Bone marrow (tissue), 2 donors: ENCODE results near the gene PLXNA3.
A peak's percentile ranks its signal among the peaks of the same experiment; 100 is the strongest.
"Not testable (repeated sequence)": the region's sequence is repeated elsewhere in the genome, so short reads cannot be mapped to it uniquely, and the experiment has no call there.

Experiments
- DNase-seq, 2 donors: peaks; one replicate each; lab custom pipeline; 2025; lab: John Stamatoyannopoulos, UW

Gene PLXNA3

DNA sequence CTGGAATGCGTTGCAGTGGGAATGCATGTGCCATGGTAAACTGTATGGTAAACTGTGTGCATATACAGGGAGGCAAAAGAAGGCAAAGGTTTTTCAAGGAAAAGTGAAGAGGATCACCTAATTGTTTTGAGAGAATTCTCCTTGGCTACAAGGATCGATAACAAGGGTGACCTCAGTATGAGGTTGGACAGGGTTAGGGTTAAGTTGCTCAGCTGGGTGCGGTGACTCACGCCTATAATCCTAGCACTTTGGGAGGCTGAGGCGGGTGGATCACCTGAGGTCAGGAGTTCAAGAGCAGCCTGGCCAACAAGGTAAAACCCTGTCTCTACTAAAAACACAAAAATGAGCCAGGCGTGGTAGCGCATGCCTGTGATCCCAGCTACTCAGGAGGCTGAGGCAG lies 43.3 kb downstream of the PLXNA3 start:
- not testable (repeated sequence) for DNase-seq

- DNase-seq, result no peak
Measured at GRCh38 chrX:154502098-154502497, 44.0 kb downstream of the PLXNA3 start.

GRCh38 chrX:154502989-154503388 lies 44.9 kb downstream of the PLXNA3 start:
- DNase-seq, result no peak

- no peak for DNase-seq
Measured at GRCh38 chrX:154505734-154506133, 47.7 kb downstream of the PLXNA3 start.

GRCh38 chrX:154506483-154507332 lies 48.6 kb downstream of the PLXNA3 start:
- no peak for DNase-seq

DNA sequence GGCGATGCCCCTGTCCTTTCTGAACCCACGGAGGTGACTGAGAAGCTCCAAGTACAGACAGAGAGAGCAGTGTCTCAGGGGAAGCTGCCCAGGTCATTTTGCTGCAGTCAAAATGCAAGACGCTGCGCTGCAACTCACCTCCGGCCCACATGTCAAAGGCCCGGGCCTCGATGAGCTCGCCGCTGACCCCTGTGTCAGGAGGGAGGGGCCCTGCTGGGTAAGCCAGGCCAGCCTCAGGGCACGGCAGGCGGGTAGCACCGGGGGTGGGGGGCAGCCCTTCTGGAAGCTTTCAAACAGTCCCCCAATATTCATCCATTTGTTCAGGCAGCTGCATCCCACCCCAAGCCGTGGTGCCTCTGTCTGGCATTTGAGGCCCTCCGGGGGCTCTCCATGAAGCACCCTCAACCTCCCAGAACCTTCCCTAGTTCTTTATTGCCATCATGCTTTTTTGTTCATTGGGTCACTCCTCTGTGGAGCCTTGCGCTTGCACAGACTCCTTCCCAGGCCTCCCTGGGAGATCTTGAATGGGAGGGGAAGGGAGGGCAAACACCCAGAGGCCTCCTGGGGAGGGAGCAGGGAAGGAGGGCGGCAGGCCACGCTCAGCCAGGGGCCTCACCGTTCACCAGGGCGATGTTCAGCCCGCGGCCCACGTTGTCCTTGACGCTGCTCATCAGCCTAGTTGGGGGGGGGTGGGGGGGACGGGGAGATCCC lies 49.7 kb downstream of the PLXNA3 start:
- no peak for DNase-seq

DNA sequence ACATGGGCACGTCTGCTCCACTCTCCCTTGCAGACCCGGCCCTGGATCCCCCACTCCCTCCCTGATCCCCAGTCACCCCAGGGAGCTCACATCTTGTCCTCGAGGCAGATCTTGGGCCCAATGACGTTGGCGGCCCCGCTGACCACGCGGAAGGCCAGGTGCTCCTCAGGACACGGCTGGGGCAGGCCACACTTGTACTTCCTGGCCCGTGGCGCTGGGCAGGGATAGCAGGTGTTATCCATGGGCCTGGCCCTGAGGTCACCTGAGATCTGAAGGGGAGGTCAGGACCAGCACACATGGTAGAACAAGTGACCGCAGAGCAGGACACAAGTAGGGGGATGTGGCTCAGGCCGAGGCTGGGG lies 50.3 kb downstream of the PLXNA3 start:
- DNase-seq, result no peak

- DNase-seq, result no peak
Measured at GRCh38 chrX:154509455-154509854, 51.4 kb downstream of the PLXNA3 start.

- DNase-seq, result no peak
Measured at GRCh38 chrX:154511761-154512160, 53.7 kb downstream of the PLXNA3 start.

- DNase-seq, result no peak
Measured at GRCh38 chrX:154512879-154513553, 54.9 kb downstream of the PLXNA3 start.

GRCh38 chrX:154513716-154514115 lies 55.6 kb downstream of the PLXNA3 start:
- DNase-seq, result no peak

GRCh38 chrX:154515090-154515965 lies 57.2 kb downstream of the PLXNA3 start:
- no peak for DNase-seq

DNA sequence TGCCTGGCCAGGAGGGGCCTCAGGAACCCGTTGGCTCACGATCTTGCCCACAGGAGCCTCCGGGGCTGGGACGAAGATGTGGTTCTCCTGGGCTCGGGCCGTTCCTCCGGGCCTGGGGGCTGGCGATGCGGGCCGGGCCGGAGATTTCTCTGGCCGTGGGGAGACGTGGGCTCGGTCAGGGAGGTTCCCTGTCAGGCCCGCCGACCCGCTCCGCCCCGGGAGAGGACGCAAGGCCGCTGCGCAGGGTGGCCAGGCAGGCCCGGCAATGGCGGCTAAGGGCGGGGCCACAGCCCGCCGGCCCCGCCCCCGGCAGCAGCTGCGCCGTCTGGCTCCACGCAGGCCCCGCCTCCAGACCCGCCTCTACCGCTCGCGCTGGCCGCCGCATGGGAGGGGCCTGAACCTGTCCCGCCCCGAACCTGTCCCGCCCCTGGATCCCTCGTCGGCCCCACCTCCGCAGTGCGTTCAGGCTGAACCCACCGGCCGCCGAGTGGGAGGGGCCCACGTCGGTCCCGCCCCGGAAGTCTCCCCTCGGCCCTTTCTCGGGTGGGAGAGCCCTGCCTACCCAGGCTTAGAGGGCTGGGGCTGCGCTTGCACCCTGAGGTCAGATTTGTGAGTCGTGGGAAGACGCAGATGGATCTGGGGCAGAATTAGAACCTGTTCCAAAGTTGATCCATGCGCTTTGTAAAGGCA lies 58.0 kb downstream of the PLXNA3 start, which contains the start of gene FAM3A:
TSS of gene FAM3A (minus strand) at position 267 of the 690 bp plus-strand sequence. CDS start 460 bp downstream, outside the sequence.
- DNase-seq, result peak; percentile 39 to 66

GRCh38 chrX:154516656-154517100 lies 58.6 kb downstream of the PLXNA3 start:
- DNase-seq, result no peak

- DNase-seq, result no peak
Measured at GRCh38 chrX:154517101-154517781, 59.2 kb downstream of the PLXNA3 start.

- DNase-seq, result no peak
Measured at GRCh38 chrX:154519389-154519788, 61.3 kb downstream of the PLXNA3 start.

DNA sequence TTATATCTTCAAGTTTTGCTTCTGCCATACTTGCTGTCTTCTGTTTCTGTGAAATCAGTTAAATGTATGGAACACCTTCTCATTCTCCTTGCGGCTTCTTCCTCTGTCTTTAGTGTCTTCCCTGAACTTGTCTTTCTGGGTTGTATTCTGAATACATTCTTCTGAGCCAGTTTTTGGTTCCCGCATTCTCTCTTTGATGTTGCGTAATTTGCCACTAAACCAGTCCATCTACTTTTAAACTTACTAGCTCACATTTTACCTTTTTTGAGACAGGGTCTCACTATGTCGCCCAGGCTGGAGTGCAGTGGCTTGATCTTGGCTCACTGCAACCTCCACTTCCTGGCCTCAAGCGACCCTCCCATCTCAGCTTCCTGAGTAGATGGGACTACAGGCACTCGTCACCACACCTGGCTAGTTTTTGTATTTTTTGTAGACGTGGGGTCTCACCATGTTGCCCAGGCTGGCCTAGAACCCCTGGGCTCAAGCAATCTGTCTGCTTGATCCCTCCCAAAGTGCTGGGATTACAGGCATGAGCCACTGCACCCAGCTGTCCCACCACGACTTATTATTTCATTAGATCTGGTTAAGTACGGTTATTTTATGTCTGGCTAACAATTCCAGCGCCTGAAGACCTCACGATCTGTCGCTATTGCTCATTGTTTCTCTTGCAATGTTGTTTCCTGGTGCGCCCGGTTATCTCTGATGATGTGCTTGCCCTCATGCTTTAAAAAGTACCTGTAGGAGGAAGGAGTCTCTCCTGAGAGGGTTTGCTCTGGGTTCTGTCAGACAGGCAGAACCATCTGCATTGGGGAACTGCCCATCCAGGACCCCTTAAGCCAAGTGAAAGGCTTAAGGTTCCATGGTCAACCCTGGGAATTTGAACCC lies 67.8 kb downstream of the PLXNA3 start:
- no peak for DNase-seq

DNA sequence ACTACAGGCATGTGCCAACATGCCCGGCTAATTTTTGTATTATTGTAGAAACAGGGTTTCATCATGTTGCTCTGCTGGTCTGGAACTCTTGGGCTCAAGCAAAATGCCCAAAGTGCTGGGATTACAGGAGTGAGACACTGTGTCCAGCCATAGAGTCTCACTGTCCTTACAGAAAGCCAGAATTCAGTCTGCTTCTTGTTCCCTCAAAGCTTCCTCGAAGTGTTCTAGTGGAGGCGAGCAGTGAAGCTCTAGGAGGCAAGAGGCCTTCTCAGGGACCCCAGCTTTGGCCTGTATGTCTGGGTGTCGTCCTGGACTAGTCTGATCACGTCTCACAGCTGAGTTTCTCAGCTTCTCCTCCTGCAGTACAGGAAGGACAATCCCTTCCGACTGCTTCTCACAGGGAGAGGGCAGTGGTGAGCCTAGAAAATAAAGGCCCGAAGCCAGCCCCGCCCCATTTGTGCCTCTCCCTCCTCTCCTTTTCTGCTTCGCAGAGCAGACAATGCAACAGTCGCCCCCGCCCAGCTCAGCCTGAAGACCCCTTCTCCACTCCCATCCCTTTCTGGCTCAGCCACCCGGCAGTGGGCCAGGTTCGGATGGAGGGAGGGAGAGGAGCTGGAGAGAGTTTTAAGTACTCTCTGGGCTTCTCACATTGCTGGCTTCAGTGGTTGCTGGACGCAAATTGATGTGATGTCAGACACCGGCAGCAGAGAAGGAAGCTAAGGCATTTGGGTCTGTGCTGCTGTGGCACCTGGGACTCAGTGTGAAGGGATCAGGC lies 69.0 kb downstream of the PLXNA3 start:
- DNase-seq, result peak; percentile 21 to 49
